Chondrocyte (in vitro differentiated cells): ENCODE measurements around the gene METTL13. TPM values are rescaled to one million over a fixed set of nuclear protein-coding genes. Genes with fewer than 3 reads are reported as not detected.

ENCODE experiments used
- DNase-seq: peaks from one replicate; pipeline ENCODE4 v3.0.0; 2021; ENCODE audit warnings: mixed read lengths, low spot score
- H3K27ac Mint-ChIP-seq: one replicate; pipeline ENCODE4 v1.8.0; 2021; ENCODE audit warnings: mild to moderate bottlenecking, moderate library complexity, mixed read lengths; ENCODE audit not compliant: unreplicated experiment
- H3K27me3 Mint-ChIP-seq: 2 replicates; pipeline ENCODE4 v1.8.0; 2021; ENCODE audit warnings: low read depth, mixed read lengths
- H3K36me3 Mint-ChIP-seq: 2 replicates; pipeline ENCODE4 v1.8.0; 2021; ENCODE audit warnings: low read depth, mixed read lengths
- H3K4me1 Mint-ChIP-seq: 2 replicates; pipeline ENCODE4 v1.8.0; 2021; ENCODE audit warnings: low read depth, mild to moderate bottlenecking, mixed read lengths
- H3K4me3 Mint-ChIP-seq: one replicate; pipeline ENCODE4 v1.8.0; 2021; ENCODE audit warnings: mild to moderate bottlenecking, moderate library complexity, mixed read lengths; ENCODE audit not compliant: unreplicated experiment
- H3K9me3 Mint-ChIP-seq: 2 replicates; pipeline ENCODE4 v1.8.0; 2021; ENCODE audit warnings: low read depth, mixed read lengths
- total RNA-seq: library from RNA; stranded (reverse); gene quantifications from 3 replicates; pipeline ENCODE4 v1.2.1, GENCODE V29; 2021
- TF ChIP-seq, protein P1 (sequence below): fragments of 200-600 bp; sonication (generic); IDR thresholded peaks from 2 replicates; pipeline ENCODE4 v1.5.0; 2021; ENCODE audit warnings: antibody characterized with exemption, mild to moderate bottlenecking, moderate library complexity

METTL13 gene
- total RNA-seq, 1 donor from 2014 or later = 21.4 TPM

GRCh38 chr1:171754971-171755370 is 26.5 kb upstream of the METTL13 start:
- DNase-seq = no peak
- Mint-ChIP-seq H3K36me3 (no peaks in the 10 kb centered on the region), H3K27ac (no peak overlapping the region), H3K4me1 (peaks cover 17% of the 10 kb centered on the region), H3K4me3 (no peak overlapping the region), H3K27me3 (peaks cover 3% of the 10 kb centered on the region), H3K9me3 (peaks cover 3% of the 10 kb centered on the region)
- TF ChIP-seq, protein P1, sequence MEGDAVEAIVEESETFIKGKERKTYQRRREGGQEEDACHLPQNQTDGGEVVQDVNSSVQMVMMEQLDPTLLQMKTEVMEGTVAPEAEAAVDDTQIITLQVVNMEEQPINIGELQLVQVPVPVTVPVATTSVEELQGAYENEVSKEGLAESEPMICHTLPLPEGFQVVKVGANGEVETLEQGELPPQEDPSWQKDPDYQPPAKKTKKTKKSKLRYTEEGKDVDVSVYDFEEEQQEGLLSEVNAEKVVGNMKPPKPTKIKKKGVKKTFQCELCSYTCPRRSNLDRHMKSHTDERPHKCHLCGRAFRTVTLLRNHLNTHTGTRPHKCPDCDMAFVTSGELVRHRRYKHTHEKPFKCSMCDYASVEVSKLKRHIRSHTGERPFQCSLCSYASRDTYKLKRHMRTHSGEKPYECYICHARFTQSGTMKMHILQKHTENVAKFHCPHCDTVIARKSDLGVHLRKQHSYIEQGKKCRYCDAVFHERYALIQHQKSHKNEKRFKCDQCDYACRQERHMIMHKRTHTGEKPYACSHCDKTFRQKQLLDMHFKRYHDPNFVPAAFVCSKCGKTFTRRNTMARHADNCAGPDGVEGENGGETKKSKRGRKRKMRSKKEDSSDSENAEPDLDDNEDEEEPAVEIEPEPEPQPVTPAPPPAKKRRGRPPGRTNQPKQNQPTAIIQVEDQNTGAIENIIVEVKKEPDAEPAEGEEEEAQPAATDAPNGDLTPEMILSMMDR = no peak

DNA sequence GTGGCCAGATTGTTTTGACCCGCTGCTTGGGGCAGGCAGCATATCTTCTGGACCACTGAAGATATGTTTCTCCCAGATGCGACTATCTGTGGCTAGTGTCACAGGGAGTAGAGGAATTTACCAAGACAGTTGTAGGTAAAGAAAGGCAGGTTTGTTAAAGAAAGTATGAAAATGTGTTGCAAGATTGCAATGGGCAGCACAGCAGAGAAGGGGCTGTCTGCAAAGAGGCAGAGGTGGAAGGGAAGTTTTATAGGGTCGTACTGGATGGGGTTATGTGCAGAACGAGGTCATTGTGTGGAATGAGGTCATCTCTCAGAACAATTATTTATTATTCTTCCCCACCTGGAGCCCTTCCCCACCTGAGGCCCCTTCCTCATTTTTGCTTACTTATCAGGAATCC is 24.6 kb upstream of the METTL13 start:
- H3K9me3 Mint-ChIP-seq = peaks cover 3% of the 10 kb centered on the region
- no peak overlapping the region for H3K4me3 Mint-ChIP-seq
- peaks cover 3% of the 10 kb centered on the region for H3K27me3 Mint-ChIP-seq
- TF ChIP-seq, protein P1 = no peak
- H3K27ac Mint-ChIP-seq = no peak overlapping the region
- H3K4me1 Mint-ChIP-seq = peaks cover 17% of the 10 kb centered on the region
- no peak for DNase-seq
- no peaks in the 10 kb centered on the region for H3K36me3 Mint-ChIP-seq

DNA sequence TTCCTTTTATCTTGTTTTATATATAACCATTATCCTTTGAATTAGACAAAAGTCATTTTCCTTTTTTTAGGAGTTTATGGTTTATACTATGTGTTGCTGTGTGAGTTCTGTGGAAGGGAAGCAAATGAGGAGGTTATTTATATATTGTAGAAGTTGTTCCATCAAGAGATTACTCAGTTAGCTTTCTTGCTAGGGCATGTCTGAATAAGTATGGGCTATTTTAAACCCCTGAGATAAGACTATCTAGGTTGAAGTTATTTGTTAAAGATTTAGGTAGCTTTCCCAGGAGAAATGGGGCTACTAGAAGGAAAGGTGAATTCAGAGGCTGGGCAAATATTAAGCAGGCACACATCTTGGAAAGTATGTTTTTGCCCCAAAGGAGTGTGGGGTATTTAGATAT is 23.4 kb upstream of the METTL13 start:
- peaks cover 17% of the 10 kb centered on the region for H3K4me1 Mint-ChIP-seq
- DNase-seq = no peak
- H3K27me3 Mint-ChIP-seq = peaks cover 5% of the 10 kb centered on the region
- H3K27ac Mint-ChIP-seq = no peak overlapping the region
- no peaks in the 10 kb centered on the region for H3K36me3 Mint-ChIP-seq
- H3K4me3 Mint-ChIP-seq = no peak overlapping the region
- TF ChIP-seq, protein P1 = no peak
- peaks cover 3% of the 10 kb centered on the region for H3K9me3 Mint-ChIP-seq

GRCh38 chr1:171762143-171762563 is 19.3 kb upstream of the METTL13 start:
- H3K4me3 Mint-ChIP-seq = no peak overlapping the region
- TF ChIP-seq, protein P1 = no peak
- DNase-seq = no peak
- no peaks in the 10 kb centered on the region for H3K4me1 Mint-ChIP-seq
- no peaks in the 10 kb centered on the region for H3K36me3 Mint-ChIP-seq
- peaks cover 21% of the 10 kb centered on the region for H3K27me3 Mint-ChIP-seq
- H3K27ac Mint-ChIP-seq = no peak overlapping the region
- H3K9me3 Mint-ChIP-seq = no peaks in the 10 kb centered on the region

GRCh38 chr1:171763764-171764163 is 17.7 kb upstream of the METTL13 start:
- TF ChIP-seq, protein P1 = no peak
- Mint-ChIP-seq H3K9me3 (no peaks in the 10 kb centered on the region), H3K27ac (no peak overlapping the region), H3K27me3 (peaks cover 18% of the 10 kb centered on the region), H3K36me3 (no peaks in the 10 kb centered on the region), H3K4me1 (no peaks in the 10 kb centered on the region), H3K4me3 (no peak overlapping the region)
- DNase-seq = no peak
